Medulla oblongata (tissue), 1 donor: ENCODE data around the gene MAP3K7CL.
"Not testable (repeated sequence)": the region's sequence is repeated elsewhere in the genome, so short reads cannot be mapped to it uniquely, and the experiment has no call there.

ENCODE experiments used
- DNase-seq: peaks from one replicate; pipeline ENCODE4 v3.0.0-alpha.2; 2015; ENCODE audit errors: extremely low spot score

The MAP3K7CL gene

DNA sequence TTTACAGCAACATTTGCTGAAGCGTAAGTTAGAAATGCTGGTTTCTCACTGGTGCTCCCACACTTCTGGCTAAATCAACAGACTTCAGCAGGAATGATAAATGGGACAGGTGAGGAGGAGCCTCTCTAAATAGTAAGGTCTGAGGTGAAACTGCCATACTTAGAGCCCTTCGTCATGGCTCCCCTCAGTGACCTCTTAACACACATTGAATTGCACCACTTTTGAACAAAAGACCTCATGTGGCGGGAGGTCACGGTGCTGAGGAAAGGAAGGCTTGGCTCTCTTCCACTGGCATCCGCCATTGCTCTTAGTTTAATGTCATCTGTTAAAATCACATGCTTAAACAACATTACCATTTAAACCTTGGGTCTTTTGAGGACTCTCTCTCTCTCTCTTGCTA is 3.4 kb downstream of the MAP3K7CL start:
- no peak for DNase-seq

DNA sequence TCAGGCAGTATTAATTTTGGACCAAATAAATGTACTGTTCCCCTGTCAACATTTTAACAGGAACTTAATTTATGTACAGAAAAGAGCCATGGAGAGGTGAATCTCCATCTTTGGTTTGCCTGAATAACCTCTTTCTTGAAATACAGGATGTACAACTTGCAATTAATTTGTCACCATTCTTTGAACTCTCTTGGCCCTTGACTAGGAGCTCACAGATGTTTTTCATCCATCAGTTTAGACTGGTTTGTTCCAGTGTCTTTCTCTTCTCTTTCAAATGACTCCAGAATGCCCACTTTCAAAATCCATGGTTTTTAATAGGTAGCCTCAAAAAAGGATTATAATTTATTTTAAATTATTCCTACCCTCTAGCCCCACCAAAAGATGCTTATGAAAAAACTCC is 5.0 kb downstream of the MAP3K7CL start:
- DNase-seq, result no peak

DNA sequence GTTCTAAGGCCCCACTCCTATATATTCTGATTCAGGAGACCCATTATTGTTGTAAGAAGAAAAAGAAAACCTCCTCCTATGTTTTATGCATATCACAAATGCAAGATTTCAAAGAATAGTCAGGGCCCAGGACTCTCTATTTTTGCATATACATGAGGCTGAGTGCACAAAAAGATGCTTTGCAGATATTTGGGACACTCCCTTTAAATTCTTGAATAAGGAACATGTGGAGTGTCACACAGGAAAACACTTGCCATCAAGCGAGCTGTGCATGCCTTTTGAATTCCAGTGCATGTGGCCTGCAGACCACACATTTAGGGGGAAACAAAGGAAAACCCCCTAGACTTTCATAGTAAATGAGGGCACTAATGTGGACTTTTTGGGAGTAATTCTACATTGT is 5.6 kb downstream of the MAP3K7CL start:
- DNase-seq, result no peak

DNA sequence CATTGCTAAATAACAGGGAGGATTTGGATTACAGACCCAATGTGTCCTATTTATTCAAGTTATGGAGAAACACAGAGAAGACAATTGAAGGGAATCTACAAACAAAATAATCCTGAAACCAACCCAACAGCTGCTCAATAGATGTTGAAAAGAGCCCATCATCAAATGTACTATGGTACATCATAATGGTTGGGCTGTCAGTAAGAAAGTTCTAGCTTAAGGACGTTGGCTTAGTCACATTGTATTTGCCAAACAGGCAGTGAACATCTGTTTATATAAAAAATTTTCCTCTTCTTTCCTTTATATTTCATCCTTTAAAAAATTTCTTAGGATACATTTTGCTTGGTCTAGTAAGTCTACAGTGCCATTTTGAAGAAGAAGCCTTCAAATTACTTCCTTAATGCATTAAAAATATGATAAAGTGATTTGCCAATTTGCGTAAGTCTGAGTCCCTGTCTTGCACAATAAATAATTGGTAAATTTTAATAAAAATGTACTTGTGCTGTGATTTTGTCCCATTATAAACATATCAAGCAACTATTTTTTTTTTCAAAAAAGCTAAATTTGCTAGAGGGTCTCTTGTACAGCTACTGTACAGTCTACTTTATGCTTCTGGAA is 14.4 kb downstream of the MAP3K7CL start:
- no peak for DNase-seq

DNA sequence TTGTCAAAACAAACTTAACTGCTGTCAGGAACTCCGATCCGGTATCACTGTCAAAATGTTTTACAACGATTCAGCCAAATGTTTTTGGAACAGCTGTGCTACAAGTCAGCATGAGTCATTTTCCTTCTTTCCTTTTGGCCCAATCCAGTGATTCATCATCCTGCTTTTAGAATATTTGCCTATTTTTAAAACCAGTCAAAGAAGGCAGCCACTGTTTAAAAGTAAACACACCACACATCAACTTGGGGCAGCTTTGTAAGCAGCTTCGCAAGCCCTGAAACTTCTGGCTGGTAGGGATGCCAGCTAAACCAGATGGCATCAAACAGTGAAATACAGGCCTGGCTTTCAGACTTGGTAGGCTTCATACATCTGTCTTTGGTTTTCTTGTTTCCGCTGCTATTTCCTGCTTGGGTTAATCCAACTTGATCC is 14.9 kb downstream of the MAP3K7CL start:
- DNase-seq, result peak; percentile 45

DNA sequence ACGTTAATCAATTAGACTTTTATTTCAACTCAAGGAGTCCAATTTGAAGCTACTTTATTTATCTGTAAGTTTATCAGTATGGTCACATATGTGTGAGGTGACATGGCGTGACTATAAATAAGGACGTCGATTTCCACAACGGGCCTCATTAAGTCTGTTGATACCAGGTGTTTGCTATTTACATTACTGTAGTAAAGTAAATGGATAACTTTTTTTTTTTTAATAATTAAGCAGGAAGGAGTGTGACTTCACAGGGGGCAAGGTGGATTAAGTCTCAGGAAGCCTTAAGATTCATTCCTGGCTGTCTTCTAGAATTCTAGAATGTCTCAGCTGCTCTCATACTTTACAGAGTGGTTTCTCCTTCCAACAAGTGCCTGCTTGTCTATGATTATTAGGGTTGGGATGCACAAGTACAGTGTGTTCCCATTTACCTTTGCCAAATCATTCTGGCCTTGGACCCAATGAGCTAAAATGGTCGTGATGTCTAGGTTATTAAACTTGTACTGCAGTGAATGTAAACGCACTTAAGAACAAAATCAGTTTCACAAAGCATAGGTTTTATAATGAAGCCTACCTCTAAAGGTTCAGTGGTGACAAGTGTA is 15.5 kb downstream of the MAP3K7CL start:
- no peak for DNase-seq

DNA sequence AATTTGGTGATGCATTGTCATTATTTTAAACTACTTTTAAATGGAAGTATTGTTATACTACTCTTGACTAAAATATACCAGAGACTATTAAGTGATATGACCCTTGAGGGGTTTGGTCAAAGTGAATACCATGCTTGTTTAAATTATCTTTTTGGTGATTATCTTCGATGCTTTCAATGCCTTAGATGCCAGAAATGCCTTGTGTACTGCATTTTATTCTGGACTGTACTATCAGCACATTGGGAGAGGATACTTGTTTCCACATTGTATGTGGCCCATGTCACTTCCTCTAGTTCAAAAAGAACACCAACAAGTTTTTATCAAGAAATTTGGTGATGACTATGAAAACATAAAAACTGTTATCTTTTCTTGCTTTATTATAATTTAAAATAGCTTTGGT is 16.3 kb downstream of the MAP3K7CL start:
- no peak for DNase-seq

DNA sequence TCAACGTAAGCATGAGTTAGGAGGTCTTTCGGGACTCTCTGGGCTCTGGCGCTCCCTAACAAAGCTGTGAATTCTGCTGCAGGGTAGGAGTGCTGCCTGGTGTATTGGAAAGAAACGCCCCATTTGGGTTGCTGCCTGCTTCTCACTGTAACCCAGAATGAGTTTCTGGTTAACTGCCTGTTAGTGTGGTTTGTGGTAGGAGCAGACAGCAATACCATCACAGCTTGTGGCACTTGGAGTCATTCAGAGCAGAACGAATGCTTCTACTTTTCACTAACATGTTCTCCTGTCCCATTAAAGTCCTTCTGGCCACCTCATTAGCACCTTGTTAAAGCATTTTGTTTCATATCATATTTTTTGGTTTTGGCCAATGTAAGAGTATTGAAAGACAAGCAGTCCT is 18.1 kb downstream of the MAP3K7CL start:
- DNase-seq, result no peak

DNA sequence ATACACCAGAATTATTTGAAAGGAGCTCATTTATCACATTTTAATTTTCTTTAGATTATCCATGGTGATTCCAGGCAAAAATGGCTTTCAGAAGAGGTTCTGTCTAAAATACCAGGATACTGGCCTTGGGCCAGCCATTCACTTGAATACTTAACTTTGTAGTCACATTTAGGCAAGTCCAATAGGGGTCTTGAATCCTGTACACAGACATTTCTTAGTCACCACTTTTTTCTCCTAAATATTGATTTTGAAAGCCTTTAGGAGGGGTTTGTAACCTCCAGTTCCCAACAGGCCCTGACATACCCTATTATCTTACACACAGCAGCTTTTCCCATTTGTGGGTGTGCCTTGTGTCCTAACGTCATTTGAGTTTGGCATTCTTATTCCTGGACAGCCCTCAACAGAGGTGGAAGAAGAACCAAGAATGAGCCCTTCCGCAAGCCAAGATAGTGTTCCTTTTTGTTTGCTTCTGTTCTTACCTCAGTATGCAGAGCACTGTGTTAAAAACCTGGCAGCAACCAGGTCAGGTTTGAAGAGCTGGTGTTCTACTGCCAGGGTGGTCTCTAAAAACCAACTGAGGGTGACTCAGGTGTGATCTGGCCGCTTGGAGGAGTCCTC is 19.5 kb downstream of the MAP3K7CL start:
- no peak for DNase-seq

DNA sequence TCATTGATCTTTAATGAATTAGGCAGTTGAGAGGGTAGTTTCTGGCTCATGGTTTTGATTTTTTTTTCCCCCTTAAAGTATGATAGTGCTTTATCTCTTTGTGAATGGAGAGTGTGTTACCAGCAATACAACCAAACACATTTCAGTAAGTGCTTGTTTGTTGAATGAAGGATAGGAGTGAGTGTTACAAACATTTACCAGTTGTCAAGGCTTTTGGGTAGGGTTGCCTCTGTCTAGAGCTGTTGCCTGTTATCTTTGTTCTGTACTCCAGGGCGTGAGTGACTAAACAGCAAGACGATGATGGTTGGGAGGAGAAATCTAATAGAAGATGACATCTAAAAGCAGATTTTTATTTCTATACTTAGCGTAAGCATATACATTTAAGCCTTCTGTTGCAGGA is 21.5 kb downstream of the MAP3K7CL start:
- no peak for DNase-seq

DNA sequence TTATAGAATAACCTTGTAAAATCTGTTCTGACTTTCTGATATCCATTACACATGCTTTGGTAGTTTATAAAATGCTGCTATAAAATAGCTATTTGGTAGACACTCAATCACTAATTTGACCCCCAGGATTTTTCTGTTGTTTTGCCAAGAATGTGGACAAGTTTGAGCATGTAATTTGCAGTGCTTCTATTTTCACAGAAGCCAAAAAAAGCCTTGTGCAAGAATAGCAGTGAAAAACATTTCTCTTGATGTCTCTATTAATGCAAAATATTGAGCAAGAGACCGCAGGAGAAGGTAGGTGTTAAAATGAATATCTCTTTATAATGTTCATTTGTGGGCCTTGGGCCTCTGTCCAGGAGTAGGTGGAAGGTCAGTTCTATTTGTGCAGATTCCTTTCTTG is 22.5 kb downstream of the MAP3K7CL start:
- no peak for DNase-seq

DNA sequence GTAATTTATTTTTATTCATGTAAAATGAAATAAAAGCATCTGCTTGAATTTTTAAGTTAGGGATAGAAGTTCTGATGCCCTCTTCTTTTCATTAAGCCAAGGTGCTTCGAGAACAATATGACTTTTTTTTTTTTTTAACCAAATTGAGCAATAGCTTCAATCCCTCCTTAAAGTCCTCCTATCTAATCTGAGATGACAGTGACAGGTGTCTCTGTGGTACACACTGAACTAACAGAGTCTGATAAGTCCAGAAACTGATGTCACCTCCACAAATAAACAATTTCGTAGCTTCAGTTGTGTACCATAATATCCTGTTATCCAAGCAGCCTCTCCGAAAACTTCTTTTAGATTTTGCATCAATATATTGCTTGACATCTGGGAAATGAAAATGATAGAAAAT is 23.8 kb downstream of the MAP3K7CL start:
- no peak for DNase-seq

DNA sequence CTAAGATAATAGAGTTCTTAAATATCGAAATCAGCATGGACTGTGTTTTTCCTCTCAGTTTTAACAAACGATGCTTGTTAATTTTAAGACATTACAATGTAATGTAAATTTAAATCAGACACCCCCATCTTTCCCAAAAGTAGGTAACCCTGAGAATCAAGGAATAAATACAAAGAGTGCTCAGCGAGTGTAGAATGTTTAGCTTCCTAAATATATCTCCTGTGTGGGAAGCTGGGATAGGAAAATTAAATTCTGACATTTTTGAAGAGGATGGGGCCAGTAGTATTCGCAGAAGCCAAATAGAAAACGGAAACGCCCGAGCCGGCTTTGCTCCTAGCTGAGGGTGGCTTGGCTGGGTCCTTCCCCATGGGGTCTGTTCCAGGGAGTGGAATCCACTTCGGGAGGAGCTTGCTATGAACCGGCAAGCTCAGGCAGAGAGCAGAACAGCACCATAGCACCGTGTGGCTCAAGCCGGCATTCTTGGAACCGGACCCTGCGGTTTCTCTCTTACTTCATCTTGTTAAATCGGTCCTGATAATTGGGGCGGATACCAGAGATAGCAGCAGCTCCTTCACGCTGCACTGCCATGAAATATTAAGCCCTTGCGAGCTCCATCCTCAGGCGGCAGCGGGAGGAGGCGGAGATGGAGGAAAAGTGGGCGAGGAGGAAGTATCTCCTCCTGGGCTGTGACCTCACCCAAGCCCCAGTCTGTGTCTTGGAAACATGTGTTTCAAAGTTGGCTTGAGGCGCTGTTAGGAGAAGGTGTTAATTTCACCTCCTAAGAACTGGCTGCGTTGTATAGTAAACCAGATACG is 24.9 kb downstream of the MAP3K7CL start:
- peak; percentile 14 for DNase-seq

DNA sequence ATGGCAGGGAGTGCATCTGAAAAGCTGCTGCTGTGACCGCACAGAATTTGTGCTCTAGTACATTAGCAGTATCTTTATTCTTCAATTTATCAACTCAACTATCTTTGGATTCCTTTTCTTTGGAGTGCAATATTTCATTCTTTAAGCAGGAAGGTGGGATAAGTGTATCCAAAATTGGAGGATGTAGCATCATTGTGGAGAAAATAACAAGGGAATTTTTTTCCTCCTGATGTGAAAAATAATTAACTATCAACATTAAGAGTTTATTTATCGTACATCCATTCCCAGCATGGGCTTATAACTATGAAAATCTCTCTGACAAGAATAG is 25.5 kb downstream of the MAP3K7CL start:
- no peak for DNase-seq

DNA sequence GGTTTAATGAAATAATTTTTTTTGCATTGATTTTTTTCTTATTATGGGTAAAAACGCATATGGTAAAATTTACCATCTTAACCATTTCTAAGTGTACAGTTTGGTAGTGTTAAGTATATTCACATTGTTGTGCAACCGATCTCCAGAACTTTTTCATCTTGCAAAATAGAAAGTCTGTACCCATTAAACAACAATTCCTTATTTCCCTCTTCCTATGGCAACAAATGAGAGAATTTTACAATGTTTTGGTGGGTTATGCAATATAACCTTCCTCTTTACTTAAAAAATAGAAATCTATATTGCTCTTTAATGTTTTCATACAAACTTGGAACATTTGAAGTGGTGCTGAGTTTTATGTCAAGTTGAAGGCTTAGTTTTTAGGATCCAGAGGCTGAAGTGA is 26.6 kb downstream of the MAP3K7CL start:
- DNase-seq, result no peak

DNA sequence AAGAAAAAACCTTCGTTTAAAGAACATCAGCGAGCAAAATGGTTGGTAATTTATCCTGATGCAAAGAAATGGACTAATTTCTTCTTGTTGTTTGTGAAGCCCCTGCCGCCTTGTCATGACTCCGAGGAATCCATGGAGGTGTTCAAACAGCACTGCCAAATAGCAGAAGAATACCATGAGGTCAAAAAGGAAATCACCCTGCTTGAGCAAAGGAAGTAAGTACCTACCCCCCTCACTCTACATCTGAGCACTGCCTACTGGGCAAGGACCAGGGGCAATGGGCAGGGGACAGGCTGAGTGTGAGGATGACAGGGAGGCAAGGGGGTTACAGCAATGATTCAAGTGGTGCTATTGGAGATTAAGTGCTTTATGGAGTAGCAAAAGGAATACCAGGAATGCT is 29.4 kb downstream of the MAP3K7CL start:
- no peak for DNase-seq

DNA sequence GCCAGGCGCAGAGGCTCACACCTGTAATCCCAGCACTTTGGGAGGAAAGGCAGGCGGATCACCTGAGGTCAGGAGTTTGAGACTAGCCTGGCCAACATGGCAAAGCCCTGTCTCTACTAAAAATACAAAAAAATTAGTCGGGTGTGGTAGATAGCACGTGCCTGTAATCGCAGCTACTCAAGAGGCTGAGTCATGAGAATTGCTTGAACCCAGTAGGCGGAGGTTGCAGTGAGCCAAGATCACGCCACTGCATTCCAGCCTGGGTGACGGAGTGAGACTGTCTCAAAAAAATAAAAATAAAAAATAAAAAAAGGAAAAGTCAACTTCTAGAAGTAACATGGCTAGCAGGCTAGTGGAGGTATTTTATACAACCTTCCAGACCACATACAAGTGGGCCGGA is 32.4 kb downstream of the MAP3K7CL start:
- not testable (repeated sequence) for DNase-seq

DNA sequence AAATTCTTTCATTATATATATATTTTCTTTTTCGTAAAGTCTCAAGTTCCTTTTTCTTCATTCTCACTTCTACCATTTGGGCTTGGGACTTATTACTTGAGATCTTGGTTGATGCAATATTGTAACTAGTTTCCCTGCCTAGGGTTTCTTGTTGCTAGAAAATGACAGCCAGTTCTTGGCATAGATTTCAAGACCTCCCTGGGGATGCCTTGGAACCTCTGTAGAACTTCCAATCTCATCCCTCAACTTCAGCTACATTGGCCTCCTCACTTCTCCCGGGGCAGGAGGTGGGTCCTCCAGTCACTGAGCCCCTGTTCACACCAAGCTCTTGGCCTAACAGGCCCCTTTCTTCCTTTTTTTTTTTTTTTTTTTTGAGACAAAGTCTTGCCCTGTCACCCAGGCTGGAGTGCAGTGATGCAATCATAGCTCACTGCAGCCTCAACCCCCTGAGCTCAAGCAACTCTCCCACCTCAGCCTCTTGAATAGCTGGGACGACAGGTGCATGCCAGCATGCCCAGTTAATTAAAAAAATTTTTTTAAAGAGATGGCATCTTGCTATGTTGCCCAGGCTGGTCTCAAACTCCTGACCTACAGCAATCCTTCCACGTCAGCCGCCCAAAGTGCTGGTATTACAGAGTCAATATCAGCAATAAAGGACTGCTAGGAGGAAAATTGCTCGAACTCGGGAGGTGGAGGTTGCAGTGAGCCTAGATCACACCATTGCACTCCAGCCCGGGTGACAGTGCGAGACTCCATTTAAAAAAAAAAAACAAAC is 33.1 kb downstream of the MAP3K7CL start:
- DNase-seq, result peak; percentile 40

DNA sequence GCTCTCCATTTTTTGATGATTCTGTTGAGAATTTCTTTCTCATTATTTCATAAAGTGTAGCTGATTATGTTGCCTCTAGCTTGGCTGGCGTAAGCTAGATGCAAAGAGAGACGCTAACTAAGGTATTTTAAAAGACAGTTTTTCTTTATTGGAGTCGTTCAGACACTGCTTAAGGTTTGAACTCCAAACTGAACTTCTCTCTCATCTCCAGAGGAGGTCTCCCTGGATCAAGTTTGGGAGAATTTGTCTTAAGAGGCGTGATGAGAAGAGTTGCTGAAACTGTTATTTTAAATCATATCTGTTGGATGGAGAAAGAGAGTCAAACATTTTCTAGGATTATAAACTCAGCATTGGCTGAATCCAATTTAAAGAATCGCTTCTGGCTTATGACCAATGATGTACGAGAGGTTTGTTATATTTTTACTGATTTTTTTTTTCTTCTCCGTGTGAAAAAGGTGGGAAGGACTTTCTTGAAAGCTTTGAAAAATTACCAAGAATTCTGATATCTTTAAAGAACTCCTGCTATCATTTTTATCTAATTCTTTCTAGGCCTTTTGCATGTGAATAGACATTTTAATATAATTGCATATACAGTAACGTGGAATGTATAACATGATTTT is 34.0 kb downstream of the MAP3K7CL start:
- peak; percentile 88 for DNase-seq

DNA sequence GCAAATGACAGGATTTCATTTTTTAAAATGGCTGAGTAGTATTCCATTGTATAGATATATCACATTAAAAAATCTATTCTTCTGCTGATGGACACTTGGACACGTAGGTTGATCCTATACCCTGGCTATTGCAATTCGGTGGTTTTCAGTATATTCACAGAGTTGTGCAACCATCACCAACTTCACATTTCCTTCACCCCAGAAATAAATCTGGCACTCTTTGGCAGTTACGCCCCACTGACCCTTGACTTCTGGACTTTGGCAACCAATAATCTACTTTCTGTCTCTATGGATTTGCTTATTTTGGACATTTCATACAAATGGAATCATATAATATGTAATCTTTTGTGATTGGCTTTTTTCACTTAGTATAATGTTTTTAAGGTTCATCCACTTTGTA is 35.9 kb downstream of the MAP3K7CL start:
- no peak for DNase-seq

DNA sequence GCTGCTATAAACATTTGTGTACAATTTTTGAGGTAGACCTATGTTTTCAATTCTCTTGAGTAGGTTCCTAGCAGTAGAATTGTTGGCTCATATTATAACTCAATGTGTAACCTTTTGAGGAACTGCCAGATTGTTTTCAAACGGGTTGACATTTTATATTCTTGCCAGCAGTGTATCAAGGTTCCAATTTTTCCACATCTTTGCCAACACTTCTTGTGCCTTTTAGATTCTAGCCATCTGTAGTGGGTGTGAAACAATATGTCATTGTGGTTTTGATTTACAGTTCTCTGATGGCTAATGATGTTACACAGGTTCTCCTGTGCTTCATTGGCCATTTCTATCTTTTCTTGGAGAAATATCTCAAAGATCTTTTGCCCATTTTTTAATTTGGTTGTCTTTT is 36.4 kb downstream of the MAP3K7CL start:
- DNase-seq, result no peak

DNA sequence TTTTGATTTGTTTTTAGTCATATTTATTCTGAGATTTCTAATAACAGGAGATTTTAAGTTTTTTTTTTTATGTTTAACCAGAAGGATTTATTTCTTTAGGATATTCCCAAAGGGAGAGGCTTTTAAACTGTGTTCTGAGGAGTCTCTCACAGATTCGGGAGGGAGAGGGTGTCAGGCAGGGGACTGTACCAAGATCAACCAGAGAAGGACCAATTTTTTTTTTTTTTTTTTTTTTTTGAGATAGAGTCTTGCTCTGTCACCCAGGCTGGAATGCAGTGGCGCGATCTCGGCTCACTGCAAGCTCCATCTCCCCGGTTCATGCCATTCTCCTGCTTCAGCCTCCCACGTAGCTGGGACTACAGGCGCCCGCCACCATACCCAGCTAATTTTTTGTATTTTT is 37.0 kb downstream of the MAP3K7CL start:
- DNase-seq, result not testable (repeated sequence)
